HCT116 (cell line): ENCODE results near the gene C12orf50. TPM values are rescaled to one million over a fixed set of nuclear protein-coding genes. Genes with fewer than 3 reads are reported as not detected.

Experiments used
- ATAC-seq: fragments of 200-7000 bp; cut with Tn5 transposase; 2 replicates; pipeline ENCODE4 v1.9.1; 2020; ENCODE audit warnings: mild to moderate bottlenecking, moderate library complexity
- BruUV-seq: library from RNA; stranded (reverse); fragments of 400-500 nt; replicated peaks from 2 replicates; lab custom pipeline; 2021; lab: Mats Ljungman, UMichigan
- CTCF ChIA-PET: fragments of 300-600 bp; sonication (Branson Sonifier 250); formaldehyde crosslinking; loops from one replicate; lab custom pipeline; 2021; ENCODE audit warnings: antibody characterized with exemption; lab: Charles Lee
- POLR2A ChIA-PET: fragments of 300-600, 350-600 bp; sonication (Branson Sonifier 250); formaldehyde crosslinking; loops from one replicate; lab custom pipeline; 2021; ENCODE audit warnings: antibody characterized with exemption; lab: Charles Lee
- RAD21 ChIA-PET, 2 experiments: fragments of 300-600 bp; sonication (Branson Sonifier 250); formaldehyde crosslinking; loops; one replicate each; lab custom pipeline; 2023; ENCODE audit warnings: low total read pairs in 2 of 2; ENCODE audit not compliant: uncharacterized antibody in 2 of 2, unreplicated experiment in 2 of 2, low non-redundant PET in 1 of 2; lab: Charles Lee
- DNase-seq: peaks from one replicate; pipeline ENCODE4 v3.0.0-alpha.2; 2010; ENCODE audit warnings: low read depth, low spot score
- H2AFZ ChIP-seq: fragments of 200-600 bp; shearing (Covaris generic), sonication (generic); 2 replicates; pipeline ENCODE4 v1.6.1; 2017; ENCODE audit warnings: low read depth, mixed run types, mixed read lengths, antibody characterized with exemption, low read length; ENCODE audit not compliant: poor library complexity, severe bottlenecking
- H3K27ac ChIP-seq: 2 replicates; pipeline ENCODE4 v1.5.1; 2012; ENCODE audit warnings: low read depth, low read length
- H3K27me3 ChIP-seq: fragments of 200-600 bp; sonication (generic); 2 replicates; pipeline ENCODE4 v1.6.1; 2016; ENCODE audit warnings: mixed run types, low read length, mixed read lengths; ENCODE audit not compliant: insufficient read depth
- H3K36me3 ChIP-seq, 2 experiments: fragments of 200-500 bp in 1 of 2; fragments of 200-600 bp in 1 of 2; sonication (Bioruptor generic) in 1 of 2; sonication (generic) in 1 of 2; 2 replicates each; pipeline versions ENCODE4 v1.5.1 to v1.6.1; 2014 to 2016; ENCODE audit warnings: low read length in 2 of 2, inconsistent platforms in 1 of 2, mixed read lengths in 1 of 2, mixed run types in 1 of 2; ENCODE audit not compliant: insufficient read depth in 2 of 2, control insufficient read depth in 1 of 2
- H3K4me1 ChIP-seq, 2 experiments: fragments of 200-600 bp in 1 of 2; sonication (generic) in 1 of 2; 2 replicates each; pipeline versions ENCODE4 v1.5.1 to v1.6.1; 2012 to 2017; ENCODE audit warnings: low read length in 2 of 2, inconsistent platforms in 1 of 2, mild to moderate bottlenecking in 1 of 2, mixed read lengths in 1 of 2, mixed run types in 1 of 2, moderate library complexity in 1 of 2; ENCODE audit not compliant: insufficient read depth in 2 of 2, control insufficient read depth in 1 of 2
- H3K4me2 ChIP-seq: fragments of 200-600 bp; sonication (generic); 2 replicates; pipeline ENCODE4 v1.6.1; 2017; ENCODE audit warnings: mixed run types, low read length, mixed read lengths
- H3K4me3 ChIP-seq, 2 experiments: fragments of 200-600 bp in 1 of 2; sonication (generic) in 1 of 2; replicated peaks in 1 of 2; 2 replicates each; pipeline ENCODE4 v1.5.1; 2011 to 2016; ENCODE audit warnings: low read length in 2 of 2, control low read depth in 1 of 2, low read depth in 1 of 2, mild to moderate bottlenecking in 1 of 2, mixed read lengths in 1 of 2, mixed run types in 1 of 2
- H3K79me2 ChIP-seq: fragments of 200-600 bp; sonication (generic); 2 replicates; pipeline ENCODE4 v1.6.1; 2017; ENCODE audit warnings: mild to moderate bottlenecking, mixed run types, low read length, moderate library complexity, mixed read lengths; ENCODE audit not compliant: insufficient read depth
- H3K9ac ChIP-seq: fragments of 200-600 bp; sonication (generic); 2 replicates; pipeline ENCODE4 v1.6.1; 2016; ENCODE audit warnings: low read length, mixed read lengths
- H3K9me2 ChIP-seq: fragments of 200-600 bp; sonication (generic), shearing (Covaris generic); 2 replicates; pipeline ENCODE4 v1.6.1; 2017; ENCODE audit warnings: mixed run types, mild to moderate bottlenecking, moderate library complexity; ENCODE audit not compliant: insufficient read depth
- H3K9me3 ChIP-seq, 2 experiments: fragments of 200-500 bp in 1 of 2; fragments of 200-600 bp in 1 of 2; sonication (Bioruptor generic) in 1 of 2; sonication (generic) in 1 of 2; 2 replicates each; pipeline ENCODE4 v1.6.1; 2014 to 2017; ENCODE audit warnings: low read length in 2 of 2, mixed read lengths in 2 of 2, inconsistent platforms in 1 of 2, low read depth in 1 of 2, mild to moderate bottlenecking in 1 of 2, mixed run types in 1 of 2, moderate library complexity in 1 of 2; ENCODE audit not compliant: control insufficient read depth in 1 of 2, insufficient read depth in 1 of 2
- H4K20me1 ChIP-seq: fragments of 200-600 bp; sonication (generic), shearing (Covaris generic); 2 replicates; pipeline ENCODE4 v1.6.1; 2017; ENCODE audit warnings: mixed run types, mild to moderate bottlenecking, moderate library complexity; ENCODE audit not compliant: insufficient read depth
- CBX3 ChIP-seq: IDR thresholded peaks from 2 replicates; pipeline ENCODE4 v1.6.1; 2012; ENCODE audit warnings: low read depth
- CEBPB ChIP-seq: IDR thresholded peaks from 2 replicates; pipeline ENCODE4 v1.6.1; 2012; ENCODE audit warnings: low read depth
- EZH2 ChIP-seq: fragments of 200-600 bp; sonication (generic); IDR thresholded peaks from 2 replicates; pipeline ENCODE4 v1.6.1; 2017; ENCODE audit warnings: antibody characterized with exemption, mixed run types
- JUND ChIP-seq: IDR thresholded peaks from 2 replicates; pipeline ENCODE4 v1.6.1; 2012
- POLR2AphosphoS5 ChIP-seq: IDR thresholded peaks from 2 replicates; pipeline ENCODE4 v1.6.1; 2011; ENCODE audit warnings: mild to moderate bottlenecking, low read depth, low read length, moderate library complexity
- SRF ChIP-seq: IDR thresholded peaks from 2 replicates; pipeline ENCODE4 v1.6.1; 2012; ENCODE audit warnings: low read depth
- YY1 ChIP-seq: IDR thresholded peaks from 2 replicates; pipeline ENCODE4 v1.6.1; 2011; ENCODE audit warnings: low read length, low read depth, moderate library complexity, mild to moderate bottlenecking; ENCODE audit not compliant: insufficient replicate concordance; ENCODE audit errors: extremely low read depth
- ZFX ChIP-seq: fragments of 450-650 bp; IDR thresholded peaks from 2 replicates; pipeline ENCODE4 v1.6.1; 2017
- intact Hi-C: fragments of 100-400 bp; cut with micrococcal nuclease; formaldehyde crosslinking; loops from 2 replicates; pipeline ENCODE4 v1.10.0; 2022
- total RNA-seq: library from RNA; stranded (reverse); gene quantifications from one replicate; pipeline ENCODE4 v1.2.1, GENCODE V29; 2021; ENCODE audit not compliant: unreplicated experiment
- TF ChIP-seq, protein P1 (sequence below): IDR thresholded peaks from 2 replicates; pipeline ENCODE4 v1.6.1; 2012; ENCODE audit warnings: low read depth
- TF ChIP-seq, protein P2 (sequence below): IDR thresholded peaks from 2 replicates; pipeline ENCODE4 v1.6.1; 2012
- TF ChIP-seq, protein P3 (sequence below), 3 experiments: fragments of 200-600 bp in 1 of 3; sonication (generic) in 1 of 3; IDR thresholded peaks in 2 of 3; conservative IDR thresholded peaks in 1 of 3; 2 replicates each; pipeline ENCODE4 v1.5.1; 2012 to 2017; ENCODE audit warnings: low read depth in 2 of 3, low read length in 2 of 3, antibody characterized with exemption in 1 of 3, borderline replicate concordance in 1 of 3, control low read depth in 1 of 3, mild to moderate bottlenecking in 1 of 3, mixed read lengths in 1 of 3, mixed run types in 1 of 3, moderate library complexity in 1 of 3; ENCODE audit not compliant: insufficient read depth in 1 of 3
- TF ChIP-seq, protein P4 (sequence below): IDR thresholded peaks from 2 replicates; pipeline ENCODE4 v1.6.1; 2012

C12orf50 gene
- total RNA-seq, 1 experiment from 2014 or later = not detected

DNA sequence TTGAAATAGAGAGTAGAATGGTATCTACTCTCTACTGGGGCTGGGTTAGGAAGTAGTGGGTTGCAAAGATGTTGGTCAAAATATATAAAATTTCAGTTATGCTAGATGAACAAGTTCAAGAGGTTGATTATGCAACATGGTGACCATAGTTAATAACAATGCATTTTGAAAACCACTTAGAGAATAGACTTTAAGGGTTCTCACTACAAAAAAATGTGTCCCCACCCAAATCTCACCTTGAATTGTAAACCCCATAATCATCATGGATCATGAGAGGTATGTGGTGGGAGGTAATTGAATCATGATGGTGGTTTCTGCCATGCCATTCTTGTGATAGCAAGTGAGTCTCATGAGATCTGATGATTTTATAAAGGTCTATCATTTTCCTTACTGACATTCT, 94.0 kb downstream of the C12orf50 start (continued):
- TF ChIP-seq, protein P1, sequence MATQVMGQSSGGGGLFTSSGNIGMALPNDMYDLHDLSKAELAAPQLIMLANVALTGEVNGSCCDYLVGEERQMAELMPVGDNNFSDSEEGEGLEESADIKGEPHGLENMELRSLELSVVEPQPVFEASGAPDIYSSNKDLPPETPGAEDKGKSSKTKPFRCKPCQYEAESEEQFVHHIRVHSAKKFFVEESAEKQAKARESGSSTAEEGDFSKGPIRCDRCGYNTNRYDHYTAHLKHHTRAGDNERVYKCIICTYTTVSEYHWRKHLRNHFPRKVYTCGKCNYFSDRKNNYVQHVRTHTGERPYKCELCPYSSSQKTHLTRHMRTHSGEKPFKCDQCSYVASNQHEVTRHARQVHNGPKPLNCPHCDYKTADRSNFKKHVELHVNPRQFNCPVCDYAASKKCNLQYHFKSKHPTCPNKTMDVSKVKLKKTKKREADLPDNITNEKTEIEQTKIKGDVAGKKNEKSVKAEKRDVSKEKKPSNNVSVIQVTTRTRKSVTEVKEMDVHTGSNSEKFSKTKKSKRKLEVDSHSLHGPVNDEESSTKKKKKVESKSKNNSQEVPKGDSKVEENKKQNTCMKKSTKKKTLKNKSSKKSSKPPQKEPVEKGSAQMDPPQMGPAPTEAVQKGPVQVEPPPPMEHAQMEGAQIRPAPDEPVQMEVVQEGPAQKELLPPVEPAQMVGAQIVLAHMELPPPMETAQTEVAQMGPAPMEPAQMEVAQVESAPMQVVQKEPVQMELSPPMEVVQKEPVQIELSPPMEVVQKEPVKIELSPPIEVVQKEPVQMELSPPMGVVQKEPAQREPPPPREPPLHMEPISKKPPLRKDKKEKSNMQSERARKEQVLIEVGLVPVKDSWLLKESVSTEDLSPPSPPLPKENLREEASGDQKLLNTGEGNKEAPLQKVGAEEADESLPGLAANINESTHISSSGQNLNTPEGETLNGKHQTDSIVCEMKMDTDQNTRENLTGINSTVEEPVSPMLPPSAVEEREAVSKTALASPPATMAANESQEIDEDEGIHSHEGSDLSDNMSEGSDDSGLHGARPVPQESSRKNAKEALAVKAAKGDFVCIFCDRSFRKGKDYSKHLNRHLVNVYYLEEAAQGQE = no peak
- TF ChIP-seq, protein P2, sequence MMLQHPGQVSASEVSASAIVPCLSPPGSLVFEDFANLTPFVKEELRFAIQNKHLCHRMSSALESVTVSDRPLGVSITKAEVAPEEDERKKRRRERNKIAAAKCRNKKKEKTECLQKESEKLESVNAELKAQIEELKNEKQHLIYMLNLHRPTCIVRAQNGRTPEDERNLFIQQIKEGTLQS = no peak

DNA sequence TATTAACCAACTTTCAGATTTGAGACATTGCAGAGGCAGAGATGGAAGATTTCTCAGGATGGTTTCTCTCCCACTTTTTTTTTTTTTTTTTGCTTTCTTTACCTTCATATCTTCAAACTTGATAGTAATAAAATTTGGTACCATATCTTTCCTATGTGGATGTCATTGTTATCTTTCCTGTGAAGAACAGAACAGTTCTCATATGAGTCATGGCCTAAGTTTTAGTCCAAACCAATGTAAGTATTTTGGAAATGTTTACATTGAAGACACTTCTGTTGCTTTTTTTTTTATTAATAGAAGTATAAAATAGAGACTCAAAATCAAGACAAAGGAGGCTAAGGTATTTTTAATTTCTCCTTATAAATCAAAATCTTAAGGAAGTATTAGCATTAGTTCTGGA, 95.2 kb downstream of the C12orf50 start:
- DNase-seq = no peak
- POLR2A ChIA-PET = no interaction called here
- Histone ChIP-seq H3K36me3 (no peaks in the 10 kb centered on the region), H3K27me3 (no peaks in the 10 kb centered on the region), H3K9ac (no peak overlapping the region), H3K9me3 (no peaks in the 10 kb centered on the region), H2AFZ (no peak overlapping the region), H3K27ac (no peak overlapping the region), H3K79me2 (no peaks in the 10 kb centered on the region), H3K9me2 (no peaks in the 10 kb centered on the region), H3K4me3 (no peak overlapping the region), H3K4me1 (no peaks in the 10 kb centered on the region), H3K4me2 (no peak overlapping the region), H4K20me1 (no peaks in the 10 kb centered on the region)
- intact Hi-C loops = no loop called here
- no peak for ATAC-seq
- TF ChIP-seq, protein P2 = no peak
- TF ChIP-seq CEBPB (no peak), YY1 (no peak), JUND (no peak), SRF (no peak), POLR2AphosphoS5 (no peak), ZFX (no peak), CBX3 (no peak), EZH2 (no peak)
- TF ChIP-seq, protein P3, sequence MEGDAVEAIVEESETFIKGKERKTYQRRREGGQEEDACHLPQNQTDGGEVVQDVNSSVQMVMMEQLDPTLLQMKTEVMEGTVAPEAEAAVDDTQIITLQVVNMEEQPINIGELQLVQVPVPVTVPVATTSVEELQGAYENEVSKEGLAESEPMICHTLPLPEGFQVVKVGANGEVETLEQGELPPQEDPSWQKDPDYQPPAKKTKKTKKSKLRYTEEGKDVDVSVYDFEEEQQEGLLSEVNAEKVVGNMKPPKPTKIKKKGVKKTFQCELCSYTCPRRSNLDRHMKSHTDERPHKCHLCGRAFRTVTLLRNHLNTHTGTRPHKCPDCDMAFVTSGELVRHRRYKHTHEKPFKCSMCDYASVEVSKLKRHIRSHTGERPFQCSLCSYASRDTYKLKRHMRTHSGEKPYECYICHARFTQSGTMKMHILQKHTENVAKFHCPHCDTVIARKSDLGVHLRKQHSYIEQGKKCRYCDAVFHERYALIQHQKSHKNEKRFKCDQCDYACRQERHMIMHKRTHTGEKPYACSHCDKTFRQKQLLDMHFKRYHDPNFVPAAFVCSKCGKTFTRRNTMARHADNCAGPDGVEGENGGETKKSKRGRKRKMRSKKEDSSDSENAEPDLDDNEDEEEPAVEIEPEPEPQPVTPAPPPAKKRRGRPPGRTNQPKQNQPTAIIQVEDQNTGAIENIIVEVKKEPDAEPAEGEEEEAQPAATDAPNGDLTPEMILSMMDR (IDR thresholded peaks at IDR 0.05 in 2 of 3, conservative IDR thresholded peaks at IDR 0.05 in 1 of 3; ENCODE audit: borderline replicate concordance in 1 of 3, insufficient read depth in 1 of 3, low read depth in 2 of 3, low read length in 2 of 3) = no peak
- TF ChIP-seq, protein P4, sequence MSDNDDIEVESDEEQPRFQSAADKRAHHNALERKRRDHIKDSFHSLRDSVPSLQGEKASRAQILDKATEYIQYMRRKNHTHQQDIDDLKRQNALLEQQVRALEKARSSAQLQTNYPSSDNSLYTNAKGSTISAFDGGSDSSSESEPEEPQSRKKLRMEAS = no peak
- CTCF ChIA-PET = no interaction called here
- no TSS peak for BruUV-seq
- RAD21 ChIA-PET = no interaction called here
